ENCODE data around the gene IGF1.

- TF ChIP-seq CTCF (IDR thresholded peaks at IDR 0.05) (no peak), POLR2A (IDR thresholded peaks at IDR 0.05) (no peak)
These were observed 69.9 kb downstream of the IGF1 start for GRCh38 chr12:102410511-102410910.

Measured in testis (tissue), 2 donors.